ENCODE measurements around the gene PKM.
A peak's percentile ranks its signal among the peaks of the same experiment; 100 is the strongest.

PKM gene

GRCh38 chr15:72265031-72265430 lies 34.0 kb upstream of the PKM start:
- H3K4me1 ChIP-seq (ENCODE audit: control insufficient read depth, insufficient read depth, low read length), result no peaks in the 10 kb centered on the region
- 86 to 92% methylated on average over 5 of the region's 5 CpGs for WGBS, 2 experiments
- H3K4me3 ChIP-seq (ENCODE audit: insufficient read depth, low read depth, low read length), result no peak overlapping the region
- peaks cover 61% of the 10 kb centered on the region for H3K36me3 ChIP-seq (ENCODE audit: control insufficient read depth, insufficient read depth, low read length)
- H3K27me3 ChIP-seq (ENCODE audit: control insufficient read depth, insufficient read depth, low read length, poor library complexity, severe bottlenecking), result no peaks in the 10 kb centered on the region
- H3K9me3 ChIP-seq (ENCODE audit: control insufficient read depth, low read length), result no peaks in the 10 kb centered on the region
- H3K27ac ChIP-seq (ENCODE audit: insufficient read depth, low read depth, low read length, poor library complexity, severe bottlenecking), result no peak overlapping the region

GRCh38 chr15:72252663-72253299 lies 21.8 kb upstream of the PKM start:
- Histone ChIP-seq H3K27me3 (ENCODE audit: control insufficient read depth, insufficient read depth, low read length, poor library complexity, severe bottlenecking) (no peaks in the 10 kb centered on the region), H3K9me3 (ENCODE audit: control insufficient read depth, low read length) (no peaks in the 10 kb centered on the region), H3K4me3 (ENCODE audit: insufficient read depth, low read depth, low read length) (no peak overlapping the region), H3K36me3 (ENCODE audit: control insufficient read depth, insufficient read depth, low read length) (peaks cover 37% of the 10 kb centered on the region), H3K27ac (ENCODE audit: insufficient read depth, low read depth, low read length, poor library complexity, severe bottlenecking) (no peak overlapping the region), H3K4me1 (ENCODE audit: control insufficient read depth, insufficient read depth, low read length) (no peaks in the 10 kb centered on the region)
- WGBS, 2 experiments, result 90 to 92% methylated on average over 9 of the region's 10 CpGs

GRCh38 chr15:72249142-72249810 lies 18.3 kb upstream of the PKM start:
- peaks cover 29% of the 10 kb centered on the region for H3K36me3 ChIP-seq (ENCODE audit: control insufficient read depth, insufficient read depth, low read length)
- no peak overlapping the region for H3K4me3 ChIP-seq (ENCODE audit: insufficient read depth, low read depth, low read length)
- H3K9me3 ChIP-seq (ENCODE audit: control insufficient read depth, low read length), result no peaks in the 10 kb centered on the region
- 92 to 94% methylated on average over 3 of the region's 3 CpGs for WGBS, 2 experiments
- H3K27ac ChIP-seq (ENCODE audit: insufficient read depth, low read depth, low read length, poor library complexity, severe bottlenecking), result no peak overlapping the region
- peaks cover 19% of the 10 kb centered on the region for H3K27me3 ChIP-seq (ENCODE audit: control insufficient read depth, insufficient read depth, low read length, poor library complexity, severe bottlenecking)
- no peaks in the 10 kb centered on the region for H3K4me1 ChIP-seq (ENCODE audit: control insufficient read depth, insufficient read depth, low read length)

- H3K36me3 ChIP-seq (ENCODE audit: control insufficient read depth, insufficient read depth, low read length), result peaks cover 24% of the 10 kb centered on the region
- no peak overlapping the region for H3K4me3 ChIP-seq (ENCODE audit: insufficient read depth, low read depth, low read length)
- H3K4me1 ChIP-seq (ENCODE audit: control insufficient read depth, insufficient read depth, low read length), result peaks cover 5% of the 10 kb centered on the region
- H3K27me3 ChIP-seq (ENCODE audit: control insufficient read depth, insufficient read depth, low read length, poor library complexity, severe bottlenecking), result peaks cover 25% of the 10 kb centered on the region
- no peaks in the 10 kb centered on the region for H3K9me3 ChIP-seq (ENCODE audit: control insufficient read depth, low read length)
- WGBS, 2 experiments, result 97 to 100% methylated on average over 1 of the region's 1 CpG
- H3K27ac ChIP-seq (ENCODE audit: insufficient read depth, low read depth, low read length, poor library complexity, severe bottlenecking), result no peak overlapping the region
Observed at GRCh38 chr15:72248514-72248913, 17.5 kb upstream of the PKM start.

- Histone ChIP-seq H3K4me1 (ENCODE audit: control insufficient read depth, insufficient read depth, low read length) (peaks cover 15% of the 10 kb centered on the region), H3K36me3 (ENCODE audit: control insufficient read depth, insufficient read depth, low read length) (peaks cover 21% of the 10 kb centered on the region), H3K4me3 (ENCODE audit: insufficient read depth, low read depth, low read length) (no peak overlapping the region), H3K9me3 (ENCODE audit: control insufficient read depth, low read length) (no peaks in the 10 kb centered on the region), H3K27me3 (ENCODE audit: control insufficient read depth, insufficient read depth, low read length, poor library complexity, severe bottlenecking) (peaks cover 66% of the 10 kb centered on the region), H3K27ac (ENCODE audit: insufficient read depth, low read depth, low read length, poor library complexity, severe bottlenecking) (peak overlapping the region; percentile 18)
- WGBS, 2 experiments, result 9 to 14% methylated on average over 2 of the region's 2 CpGs
Observed at GRCh38 chr15:72242775-72243370, 11.9 kb upstream of the PKM start.

- Histone ChIP-seq H3K36me3 (ENCODE audit: control insufficient read depth, insufficient read depth, low read length) (peaks cover 21% of the 10 kb centered on the region), H3K27ac (ENCODE audit: insufficient read depth, low read depth, low read length, poor library complexity, severe bottlenecking) (no peak overlapping the region), H3K27me3 (ENCODE audit: control insufficient read depth, insufficient read depth, low read length, poor library complexity, severe bottlenecking) (peaks cover 81% of the 10 kb centered on the region), H3K4me3 (ENCODE audit: insufficient read depth, low read depth, low read length) (no peak overlapping the region), H3K9me3 (ENCODE audit: control insufficient read depth, low read length) (no peaks in the 10 kb centered on the region), H3K4me1 (ENCODE audit: control insufficient read depth, insufficient read depth, low read length) (peaks cover 15% of the 10 kb centered on the region)
Observed at GRCh38 chr15:72239652-72240051, 8.7 kb upstream of the PKM start.

- Histone ChIP-seq H3K4me3 (ENCODE audit: insufficient read depth, low read depth, low read length) (no peak overlapping the region), H3K9me3 (ENCODE audit: control insufficient read depth, low read length) (no peaks in the 10 kb centered on the region), H3K4me1 (ENCODE audit: control insufficient read depth, insufficient read depth, low read length) (peaks cover 11% of the 10 kb centered on the region), H3K27ac (ENCODE audit: insufficient read depth, low read depth, low read length, poor library complexity, severe bottlenecking) (no peak overlapping the region), H3K27me3 (ENCODE audit: control insufficient read depth, insufficient read depth, low read length, poor library complexity, severe bottlenecking) (peaks cover 82% of the 10 kb centered on the region), H3K36me3 (ENCODE audit: control insufficient read depth, insufficient read depth, low read length) (peaks cover 21% of the 10 kb centered on the region)
- WGBS, 2 experiments, result 88 to 93% methylated on average over 3 of the region's 3 CpGs
Observed at GRCh38 chr15:72238586-72238985, 7.6 kb upstream of the PKM start.

- H3K27me3 ChIP-seq (ENCODE audit: control insufficient read depth, insufficient read depth, low read length, poor library complexity, severe bottlenecking), result peaks cover 89% of the 10 kb centered on the region
- H3K9me3 ChIP-seq (ENCODE audit: control insufficient read depth, low read length), result no peaks in the 10 kb centered on the region
- H3K4me1 ChIP-seq (ENCODE audit: control insufficient read depth, insufficient read depth, low read length), result peaks cover 7% of the 10 kb centered on the region
- H3K4me3 ChIP-seq (ENCODE audit: insufficient read depth, low read depth, low read length), result no peak overlapping the region
- WGBS, 2 experiments, result 57 to 100% methylated on average over 1 of the region's 1 CpG
- H3K36me3 ChIP-seq (ENCODE audit: control insufficient read depth, insufficient read depth, low read length), result peaks cover 21% of the 10 kb centered on the region
- H3K27ac ChIP-seq (ENCODE audit: insufficient read depth, low read depth, low read length, poor library complexity, severe bottlenecking), result no peak overlapping the region
Observed at GRCh38 chr15:72237853-72238224, 6.8 kb upstream of the PKM start.

- Histone ChIP-seq H3K4me1 (ENCODE audit: control insufficient read depth, insufficient read depth, low read length) (peaks cover 7% of the 10 kb centered on the region), H3K4me3 (ENCODE audit: insufficient read depth, low read depth, low read length) (no peak overlapping the region), H3K27ac (ENCODE audit: insufficient read depth, low read depth, low read length, poor library complexity, severe bottlenecking) (no peak overlapping the region), H3K27me3 (ENCODE audit: control insufficient read depth, insufficient read depth, low read length, poor library complexity, severe bottlenecking) (peaks cover 95% of the 10 kb centered on the region), H3K36me3 (ENCODE audit: control insufficient read depth, insufficient read depth, low read length) (peaks cover 20% of the 10 kb centered on the region), H3K9me3 (ENCODE audit: control insufficient read depth, low read length) (no peaks in the 10 kb centered on the region)
- 55 to 57% methylated on average over 3 of the region's 3 CpGs for WGBS, 2 experiments
Observed at GRCh38 chr15:72237029-72237852, 6.3 kb upstream of the PKM start.
